ENCODE measurements around the gene ARL15.
"Not testable (repeated sequence)": the region's sequence is repeated elsewhere in the genome, so short reads cannot be mapped to it uniquely, and the experiment has no call there.

Gene ARL15

GRCh38 chr5:54088081-54088480 is 222.3 kb downstream of the ARL15 start:
- no peak for DNase-seq

- DNase-seq, result no peak
Observed at GRCh38 chr5:54087436-54087835, 222.9 kb downstream of the ARL15 start.

GRCh38 chr5:54086191-54086590 is 224.2 kb downstream of the ARL15 start:
- no peak for DNase-seq

GRCh38 chr5:54084696-54085095 is 225.7 kb downstream of the ARL15 start:
- DNase-seq, result no peak

GRCh38 chr5:54083851-54084250 is 226.5 kb downstream of the ARL15 start:
- DNase-seq, result no peak

- no peak for DNase-seq
Observed at GRCh38 chr5:54083245-54083644, 227.1 kb downstream of the ARL15 start.

- DNase-seq, result no peak
Observed at GRCh38 chr5:54081415-54081814, 229.0 kb downstream of the ARL15 start.

- peak; percentile 45 to 77 for DNase-seq
Observed at GRCh38 chr5:54080831-54081230, 229.5 kb downstream of the ARL15 start.

GRCh38 chr5:54073735-54074134 is 236.6 kb downstream of the ARL15 start:
- DNase-seq, result no peak

GRCh38 chr5:54073131-54073530 is 237.2 kb downstream of the ARL15 start:
- no peak for DNase-seq

GRCh38 chr5:54066433-54066832 is 243.9 kb downstream of the ARL15 start:
- DNase-seq, result no peak

GRCh38 chr5:54063817-54064216 is 246.6 kb downstream of the ARL15 start:
- DNase-seq, result no peak

GRCh38 chr5:54062958-54063357 is 247.4 kb downstream of the ARL15 start:
- DNase-seq, result no peak

- DNase-seq, result not testable (repeated sequence)
Observed at GRCh38 chr5:54060919-54061318, 249.5 kb downstream of the ARL15 start.

GRCh38 chr5:54049963-54050362 is 260.4 kb downstream of the ARL15 start:
- DNase-seq, result no peak

- no peak for DNase-seq
Observed at GRCh38 chr5:54049144-54049543, 261.2 kb downstream of the ARL15 start.

GRCh38 chr5:54045077-54045792 is 265.1 kb downstream of the ARL15 start:
- no peak for DNase-seq

GRCh38 chr5:54044276-54044675 is 266.1 kb downstream of the ARL15 start:
- DNase-seq, result not testable (repeated sequence)

- no peak for DNase-seq
Observed at GRCh38 chr5:54040804-54041203, 269.6 kb downstream of the ARL15 start.

GRCh38 chr5:54040018-54040417 is 270.4 kb downstream of the ARL15 start:
- no peak for DNase-seq

- no peak for DNase-seq
Observed at GRCh38 chr5:54037205-54037604, 273.2 kb downstream of the ARL15 start.

- DNase-seq, result no peak
Observed at GRCh38 chr5:54030981-54031380, 279.4 kb downstream of the ARL15 start.

GRCh38 chr5:54024466-54024865 is 285.9 kb downstream of the ARL15 start:
- no peak for DNase-seq

- DNase-seq, result no peak
Observed at GRCh38 chr5:54022223-54022622, 288.1 kb downstream of the ARL15 start.
